K562 (cell line): ENCODE measurements around the gene DAB2. TPM values are rescaled to one million over a fixed set of nuclear protein-coding genes. Genes with fewer than 3 reads are reported as not detected.
A peak's percentile ranks its signal among the peaks of the same experiment; 100 is the strongest.

Experiments used
- ATAC-seq: fragments of 200-7000 bp; cut with Tn5 transposase; 3 replicates; pipeline ENCODE4 v1.9.1; 2020; ENCODE audit warnings: moderate library complexity
- BruUV-seq: library from RNA; stranded (reverse); fragments of 400-500 nt; replicated peaks from 2 replicates; lab custom pipeline; 2021; lab: Mats Ljungman, UMichigan
- CTCF ChIA-PET: fragments of 300-600 bp; formaldehyde crosslinking; extraction: SDS; loops from one replicate; lab custom pipeline; 2021; ENCODE audit warnings: low intra/inter-chr PET ratio; lab: Yijun Ruan, JAX
- POLR2A ChIA-PET: fragments of 300-600, 350-650 bp; sonication (Branson Sonifier 250); formaldehyde crosslinking; extraction: SDS; loops from one replicate; lab custom pipeline; 2021; ENCODE audit warnings: antibody characterized with exemption, inconsistent platforms; lab: Yijun Ruan, JAX
- DNase-seq, 4 experiments: peaks; one replicate each; pipeline versions ENCODE4 v3.0.0 to v3.0.0-alpha.2; 2011 to 2018; ENCODE audit warnings: low spot score in 3 of 4, mixed read lengths in 3 of 4; ENCODE audit errors: extremely low read depth in 1 of 4
- FAIRE-seq: peaks from 2 replicates; lab custom pipeline; 2011; peaks lifted over from hg19 to GRCh38; lab: Jason Lieb, UNC
- H2AFZ ChIP-seq: 2 replicates; pipeline ENCODE4 v1.6.0; 2011; ENCODE audit warnings: low read depth, low read length, control low read depth, inconsistent platforms
- H3K27ac ChIP-seq: fragments of 200-600 bp; 3 replicates; pipeline ENCODE4 v1.8.0; 2011; ENCODE audit warnings: low read depth, mild to moderate bottlenecking, control low read depth, inconsistent platforms, low read length, moderate library complexity, mixed read lengths; ENCODE audit errors: extremely low read depth
- H3K27me3 ChIP-seq, 2 experiments: fragments of 300-600 bp in 1 of 2; 2 replicates in 1 of 2; 3 replicates in 1 of 2; pipeline versions ENCODE4 v1.6.0 to v1.8.0; 2011; ENCODE audit warnings: inconsistent platforms in 2 of 2, low read length in 2 of 2, mild to moderate bottlenecking in 1 of 2, mixed read lengths in 1 of 2, moderate library complexity in 1 of 2; ENCODE audit not compliant: control insufficient read depth in 2 of 2, insufficient read depth in 2 of 2
- H3K36me3 ChIP-seq: fragments of 300-600 bp; 3 replicates; pipeline ENCODE4 v1.8.0; 2011; ENCODE audit warnings: mild to moderate bottlenecking, low read length, inconsistent platforms; ENCODE audit not compliant: control insufficient read depth, insufficient read depth
- H3K4me1 ChIP-seq, 2 experiments: fragments of 200-600 bp in 1 of 2; replicated peaks in 1 of 2; 2 replicates in 1 of 2; 3 replicates in 1 of 2; pipeline versions ENCODE4 v1.5.1 to v1.8.0; 2011; ENCODE audit warnings: inconsistent platforms in 2 of 2, low read length in 2 of 2, mild to moderate bottlenecking in 1 of 2, mixed read lengths in 1 of 2, moderate library complexity in 1 of 2; ENCODE audit not compliant: control insufficient read depth in 2 of 2, insufficient read depth in 2 of 2
- H3K4me2 ChIP-seq: 2 replicates; pipeline ENCODE4 v1.6.1; 2011; ENCODE audit warnings: low read length, control low read depth, inconsistent platforms, mixed read lengths; ENCODE audit not compliant: insufficient read depth
- H3K4me3 ChIP-seq: fragments of 200-600 bp; sonication (generic), shearing (Covaris generic); 2 replicates; pipeline ENCODE4 v1.5.1; 2016; ENCODE audit warnings: control low read depth, inconsistent platforms
- H3K79me2 ChIP-seq: fragments of 200-600 bp; 3 replicates; pipeline ENCODE4 v1.8.0; 2011; ENCODE audit warnings: low read length, inconsistent platforms; ENCODE audit not compliant: control insufficient read depth, insufficient read depth
- H3K9ac ChIP-seq, 2 experiments: 2 replicates each; pipeline versions ENCODE4 v1.6.0 to v1.6.1; 2011; ENCODE audit warnings: low read depth in 2 of 2, low read length in 2 of 2, control low read depth in 1 of 2, inconsistent platforms in 1 of 2, mild to moderate bottlenecking in 1 of 2, mixed read lengths in 1 of 2; ENCODE audit not compliant: insufficient read depth in 1 of 2
- H3K9me1 ChIP-seq: one replicate; pipeline ENCODE4 v1.6.0; 2011; ENCODE audit warnings: inconsistent platforms, mild to moderate bottlenecking, low read length, moderate library complexity; ENCODE audit not compliant: control insufficient read depth, insufficient read depth
- H3K9me3 ChIP-seq: replicated peaks from 2 replicates; pipeline ENCODE4 v1.5.1; 2011; ENCODE audit warnings: low read depth, low read length, inconsistent platforms; ENCODE audit not compliant: control insufficient read depth, insufficient read depth
- H4K20me1 ChIP-seq: replicated peaks from 2 replicates; pipeline ENCODE4 v1.6.1; 2011; ENCODE audit warnings: low read length, inconsistent platforms, mixed read lengths; ENCODE audit not compliant: control insufficient read depth, insufficient read depth
- ARID1B ChIP-seq: fragments of 450-650 bp; IDR thresholded peaks from 2 replicates; pipeline ENCODE4 v1.6.1; 2016; ENCODE audit warnings: antibody characterized with exemption, mild to moderate bottlenecking, inconsistent platforms
- CBFA2T3 ChIP-seq: fragments of 450-650 bp; IDR thresholded peaks from 2 replicates; pipeline ENCODE4 v1.6.1; 2017
- LARP7 ChIP-seq: fragments of 450-650 bp; IDR thresholded peaks from 2 replicates; pipeline ENCODE4 v1.6.1; 2016
- TAL1 ChIP-seq: fragments of 450-650 bp; IDR thresholded peaks from 2 replicates; pipeline ENCODE4 v1.6.1; 2016; ENCODE audit warnings: mild to moderate bottlenecking
- ZEB2 ChIP-seq: fragments of 450-650 bp; IDR thresholded peaks from 2 replicates; pipeline ENCODE4 v1.6.1; 2016
- WGBS: fragments of 100-300 bp; shearing (Covaris generic); methylation state at CpG from one replicate; pipeline ENCODE4 v1.1.6; 2016; ENCODE audit warnings: low coverage, mixed read lengths; ENCODE audit not compliant: insufficient coverage; ENCODE audit errors: missing lambda C conversion rate; 5-methylcytosine and 5-hydroxymethylcytosine counted together
- in situ Hi-C: fragments of 300-500 bp; cut with MboI; formaldehyde crosslinking; loops from 4 replicates; pipeline ENCODE4 v1.15.0; 2018; ENCODE audit warnings: inconsistent platforms, mixed read lengths
- intact Hi-C: fragments of 100-400 bp; cut with micrococcal nuclease; formaldehyde crosslinking; loops from 2 replicates; pipeline ENCODE4 v1.14.2; 2022
- polyA plus RNA-seq, 8 experiments: library from polyadenylated mRNA; depleted of rRNA in 4 of 8; stranded (reverse) in 5 of 8; unstranded in 3 of 8; fragments of >200 nt; fragmentation: Nextera tagmentation in 2 of 8; fragmentation: Illumina TruSeq in 1 of 8; extraction: Ambion mirVana in 2 of 8; extraction: Trizol in 1 of 8; gene quantifications; 2 replicates each; pipeline versions ENCODE4 v1.2.1 to v1.2.3, GENCODE V29; 2011 to 2014; ENCODE audit warnings: inconsistent platforms in 1 of 8, missing spikeins in 1 of 8
- total RNA-seq, 7 experiments: library from RNA; depleted of rRNA in 6 of 7; stranded (reverse); fragments of >200 nt in 6 of 7; fragmentation: Illumina TruSeq in 2 of 7; extraction: Trizol in 2 of 7; gene quantifications; 2 replicates each; pipeline versions ENCODE4 v1.2.1 to v1.2.3, GENCODE V29; 2011 to 2021; ENCODE audit warnings: low replicate concordance in 1 of 7
- TF ChIP-seq, protein P1 (sequence below), 2 experiments: fragments of 450-650 bp in 1 of 2; sonication (generic) in 1 of 2; formaldehyde crosslinking in 1 of 2; IDR thresholded peaks; 2 replicates each; pipeline versions ENCODE4 v1.7.1 to v1.9.0; 2016 to 2022; ENCODE audit warnings: inconsistent platforms in 1 of 2, mild to moderate bottlenecking in 1 of 2, missing genetic modification reagents in 1 of 2
- TF ChIP-seq, protein P2 (sequence below): IDR thresholded peaks from 2 replicates; pipeline ENCODE4 v1.6.1; 2012; ENCODE audit warnings: low read depth, low read length, improper control_type of control experiment, borderline replicate concordance

Gene DAB2
- total and polyA plus RNA-seq, 9 of the 15 experiments (the other 6 are each of a cell fraction or from before 2014, with no cell fraction given): 6.6 to 29.9 (median 24.1) TPM

GRCh38 chr5:39370555-39371366, 54.0 kb downstream of the DAB2 start:
- Histone ChIP-seq H3K4me2 (no peak overlapping the region), H3K27me3 (no peaks in the 10 kb centered on the region), H4K20me1 (no peaks in the 10 kb centered on the region), H3K9me1 (no peaks in the 10 kb centered on the region), H2AFZ (no peak overlapping the region), H3K4me3 (no peak overlapping the region), H3K9ac (no peak overlapping the region), H3K36me3 (no peaks in the 10 kb centered on the region), H3K79me2 (no peaks in the 10 kb centered on the region), H3K27ac (no peak overlapping the region), H3K4me1 (0 out of 5 replicates have a peak, but pooled peaks cover 0 to 3% of the 10 kb centered on the region in 2 experiments), H3K9me3 (no peaks in the 10 kb centered on the region)
- TF ChIP-seq CBFA2T3: peak; percentile 42
- TF ChIP-seq ARID1B: peak; percentile 8; the same call in 1 of the 2 replicates
- TF ChIP-seq, protein P1, sequence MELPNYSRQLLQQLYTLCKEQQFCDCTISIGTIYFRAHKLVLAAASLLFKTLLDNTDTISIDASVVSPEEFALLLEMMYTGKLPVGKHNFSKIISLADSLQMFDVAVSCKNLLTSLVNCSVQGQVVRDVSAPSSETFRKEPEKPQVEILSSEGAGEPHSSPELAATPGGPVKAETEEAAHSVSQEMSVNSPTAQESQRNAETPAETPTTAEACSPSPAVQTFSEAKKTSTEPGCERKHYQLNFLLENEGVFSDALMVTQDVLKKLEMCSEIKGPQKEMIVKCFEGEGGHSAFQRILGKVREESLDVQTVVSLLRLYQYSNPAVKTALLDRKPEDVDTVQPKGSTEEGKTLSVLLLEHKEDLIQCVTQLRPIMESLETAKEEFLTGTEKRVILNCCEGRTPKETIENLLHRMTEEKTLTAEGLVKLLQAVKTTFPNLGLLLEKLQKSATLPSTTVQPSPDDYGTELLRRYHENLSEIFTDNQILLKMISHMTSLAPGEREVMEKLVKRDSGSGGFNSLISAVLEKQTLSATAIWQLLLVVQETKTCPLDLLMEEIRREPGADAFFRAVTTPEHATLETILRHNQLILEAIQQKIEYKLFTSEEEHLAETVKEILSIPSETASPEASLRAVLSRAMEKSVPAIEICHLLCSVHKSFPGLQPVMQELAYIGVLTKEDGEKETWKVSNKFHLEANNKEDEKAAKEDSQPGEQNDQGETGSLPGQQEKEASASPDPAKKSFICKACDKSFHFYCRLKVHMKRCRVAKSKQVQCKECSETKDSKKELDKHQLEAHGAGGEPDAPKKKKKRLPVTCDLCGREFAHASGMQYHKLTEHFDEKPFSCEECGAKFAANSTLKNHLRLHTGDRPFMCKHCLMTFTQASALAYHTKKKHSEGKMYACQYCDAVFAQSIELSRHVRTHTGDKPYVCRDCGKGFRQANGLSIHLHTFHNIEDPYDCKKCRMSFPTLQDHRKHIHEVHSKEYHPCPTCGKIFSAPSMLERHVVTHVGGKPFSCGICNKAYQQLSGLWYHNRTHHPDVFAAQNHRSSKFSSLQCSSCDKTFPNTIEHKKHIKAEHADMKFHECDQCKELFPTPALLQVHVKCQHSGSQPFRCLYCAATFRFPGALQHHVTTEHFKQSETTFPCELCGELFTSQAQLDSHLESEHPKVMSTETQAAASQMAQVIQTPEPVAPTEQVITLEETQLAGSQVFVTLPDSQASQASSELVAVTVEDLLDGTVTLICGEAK (IDR thresholded peaks at IDR 0.05): no peak
- TF ChIP-seq, protein P1 (CRISPR knock-in tag; IDR thresholded peaks at IDR 0.05): no peak
- no peak for TF ChIP-seq LARP7
- 0 out of 2 replicates have a peak, but pooled peaks have one; percentile 20 for TF ChIP-seq TAL1
- TF ChIP-seq ZEB2: peak; percentile 79; the same call in 1 of the 2 replicates
- TF ChIP-seq, protein P2, sequence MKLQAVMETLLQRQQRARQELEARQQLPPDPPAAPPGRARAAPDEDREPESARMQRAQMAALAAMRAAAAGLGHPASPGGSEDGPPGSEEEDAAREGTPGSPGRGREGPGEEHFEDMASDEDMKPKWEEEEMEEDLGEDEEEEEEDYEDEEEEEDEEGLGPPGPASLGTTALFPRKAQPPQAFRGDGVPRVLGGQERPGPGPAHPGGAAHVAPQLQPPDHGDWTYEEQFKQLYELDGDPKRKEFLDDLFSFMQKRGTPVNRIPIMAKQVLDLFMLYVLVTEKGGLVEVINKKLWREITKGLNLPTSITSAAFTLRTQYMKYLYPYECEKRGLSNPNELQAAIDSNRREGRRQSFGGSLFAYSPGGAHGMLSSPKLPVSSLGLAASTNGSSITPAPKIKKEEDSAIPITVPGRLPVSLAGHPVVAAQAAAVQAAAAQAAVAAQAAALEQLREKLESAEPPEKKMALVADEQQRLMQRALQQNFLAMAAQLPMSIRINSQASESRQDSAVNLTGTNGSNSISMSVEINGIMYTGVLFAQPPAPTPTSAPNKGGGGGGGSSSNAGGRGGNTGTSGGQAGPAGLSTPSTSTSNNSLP: no peak
- 16% methylated on average over 10 of the region's 10 CpGs for WGBS
- no peak for ATAC-seq
- no TSS peak for BruUV-seq
- intact Hi-C loops (loop anchor here (5.0 to 10.0 kb wide), 2 partner anchors 94 to 153 kb away; partner anchors contain the start of gene FYB1), in situ Hi-C loops (loop anchor here (5.0 kb wide), 2 partner anchors 167 to 223 kb away; no protein-coding TSS in a partner anchor)
- ChIA-PET POLR2A (interaction anchor here (0.5 to 1.8 kb wide), 2 partner anchors 9 to 54 kb away, joined by 3 to 5 read pairs; partner anchors contain the start of gene DAB2), CTCF (no interaction called here)
- DNase-seq: no peak
- no peak for FAIRE-seq
